ENCODE results near the gene LRRC38.

- TF ChIP-seq CTCF (IDR thresholded peaks at IDR 0.05; ENCODE audit: low read length) = no peak
- no peak for TF ChIP-seq EZH2 (IDR thresholded peaks at IDR 0.05; ENCODE audit: borderline replicate concordance, low read length)
Observed at GRCh38 chr1:13513895-13514546, at the start of gene LRRC38.

Measured in OCI-LY1 (cell line).